Choroid plexus epithelial cell (primary cell): ENCODE results near the gene PRM1.

Source experiments
- DNase-seq: peaks from one replicate; pipeline ENCODE4 v3.0.0-alpha.2; 2010; ENCODE audit warnings: low read depth
- H3K4me3 ChIP-seq: 2 replicates; pipeline ENCODE4 v1.5.1; 2011; ENCODE audit warnings: low read depth, mild to moderate bottlenecking, control low read depth, low read length, moderate library complexity
- TF ChIP-seq, protein P1 (sequence below): conservative IDR thresholded peaks from 2 replicates; pipeline ENCODE4 v1.5.1; 2011; ENCODE audit warnings: low read depth, mild to moderate bottlenecking, control low read depth, inconsistent platforms, low read length, moderate library complexity

Gene PRM1

DNA sequence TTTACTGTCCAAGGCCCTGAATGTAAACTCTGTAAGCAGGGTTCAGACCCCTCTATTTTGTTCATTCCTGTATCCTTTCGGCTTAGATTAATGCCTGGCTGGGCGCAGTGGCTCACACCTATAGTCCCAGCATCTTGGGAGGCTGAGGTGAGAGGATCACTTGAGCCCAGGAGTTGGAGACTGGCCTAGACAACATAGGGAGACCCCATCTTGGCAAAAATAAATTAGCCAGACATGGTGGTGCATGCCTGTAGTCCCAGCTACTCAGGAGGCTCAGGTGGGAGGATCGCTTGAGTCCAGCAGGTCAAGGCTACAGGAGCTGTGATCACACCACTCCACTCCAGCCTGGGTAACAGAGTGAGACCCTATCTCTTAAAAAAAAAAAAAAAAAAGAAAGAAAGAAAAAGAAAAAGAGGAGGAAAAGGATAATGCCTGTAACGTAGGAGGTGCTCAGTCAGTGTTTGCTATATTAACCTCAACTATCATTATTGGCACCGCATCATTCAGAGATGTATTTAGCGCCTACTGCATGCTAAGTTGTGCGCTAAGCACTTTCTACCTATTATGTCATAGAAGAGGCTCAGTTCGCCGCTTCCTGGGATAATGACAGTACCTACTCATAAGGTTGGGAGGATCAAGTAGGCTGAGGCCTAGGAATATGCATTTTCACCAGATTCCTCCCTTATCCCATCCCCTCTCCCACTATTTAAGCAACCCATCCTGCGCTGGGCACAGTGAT lies 30.2 kb downstream of the PRM1 start:
- DNase-seq = no peak
- TF ChIP-seq, protein P1, sequence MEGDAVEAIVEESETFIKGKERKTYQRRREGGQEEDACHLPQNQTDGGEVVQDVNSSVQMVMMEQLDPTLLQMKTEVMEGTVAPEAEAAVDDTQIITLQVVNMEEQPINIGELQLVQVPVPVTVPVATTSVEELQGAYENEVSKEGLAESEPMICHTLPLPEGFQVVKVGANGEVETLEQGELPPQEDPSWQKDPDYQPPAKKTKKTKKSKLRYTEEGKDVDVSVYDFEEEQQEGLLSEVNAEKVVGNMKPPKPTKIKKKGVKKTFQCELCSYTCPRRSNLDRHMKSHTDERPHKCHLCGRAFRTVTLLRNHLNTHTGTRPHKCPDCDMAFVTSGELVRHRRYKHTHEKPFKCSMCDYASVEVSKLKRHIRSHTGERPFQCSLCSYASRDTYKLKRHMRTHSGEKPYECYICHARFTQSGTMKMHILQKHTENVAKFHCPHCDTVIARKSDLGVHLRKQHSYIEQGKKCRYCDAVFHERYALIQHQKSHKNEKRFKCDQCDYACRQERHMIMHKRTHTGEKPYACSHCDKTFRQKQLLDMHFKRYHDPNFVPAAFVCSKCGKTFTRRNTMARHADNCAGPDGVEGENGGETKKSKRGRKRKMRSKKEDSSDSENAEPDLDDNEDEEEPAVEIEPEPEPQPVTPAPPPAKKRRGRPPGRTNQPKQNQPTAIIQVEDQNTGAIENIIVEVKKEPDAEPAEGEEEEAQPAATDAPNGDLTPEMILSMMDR = no peak
- no peak overlapping the region for H3K4me3 ChIP-seq

DNA sequence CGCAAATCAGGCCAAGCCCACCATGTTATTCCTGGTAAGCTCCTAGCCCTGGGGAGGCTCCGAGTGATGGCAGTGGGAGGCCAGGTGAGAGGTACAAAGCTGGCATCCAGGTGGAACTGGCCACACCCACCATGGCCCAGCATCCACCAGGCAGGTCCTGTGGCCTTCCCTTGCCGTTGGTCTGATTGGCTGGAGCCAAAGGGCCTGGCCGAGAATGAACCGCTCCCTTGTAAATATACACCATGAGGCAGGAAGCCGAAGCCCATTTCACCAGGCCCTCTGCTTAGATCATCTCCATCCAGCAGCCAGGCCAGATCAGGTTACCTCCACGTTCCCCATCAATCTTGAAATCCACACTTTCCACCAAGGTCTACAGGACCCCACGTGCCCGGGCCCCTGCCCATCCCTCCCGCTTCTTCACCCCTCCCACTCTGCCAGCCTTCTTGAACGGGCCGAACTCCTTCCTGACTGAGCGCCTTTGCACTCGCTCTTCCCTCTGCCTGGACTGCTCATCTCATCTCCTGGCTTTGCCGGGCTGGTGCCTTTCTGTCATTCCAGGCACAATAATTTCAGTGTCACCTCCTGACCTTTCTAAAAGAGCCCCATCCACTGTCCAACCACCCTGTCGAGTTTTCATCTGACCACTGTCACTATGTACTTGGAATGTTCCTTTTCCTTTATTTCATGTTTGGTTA lies 30.9 kb downstream of the PRM1 start:
- peak; percentile 27 for DNase-seq
- TF ChIP-seq, protein P1 = no peak
- H3K4me3 ChIP-seq = no peak overlapping the region

DNA sequence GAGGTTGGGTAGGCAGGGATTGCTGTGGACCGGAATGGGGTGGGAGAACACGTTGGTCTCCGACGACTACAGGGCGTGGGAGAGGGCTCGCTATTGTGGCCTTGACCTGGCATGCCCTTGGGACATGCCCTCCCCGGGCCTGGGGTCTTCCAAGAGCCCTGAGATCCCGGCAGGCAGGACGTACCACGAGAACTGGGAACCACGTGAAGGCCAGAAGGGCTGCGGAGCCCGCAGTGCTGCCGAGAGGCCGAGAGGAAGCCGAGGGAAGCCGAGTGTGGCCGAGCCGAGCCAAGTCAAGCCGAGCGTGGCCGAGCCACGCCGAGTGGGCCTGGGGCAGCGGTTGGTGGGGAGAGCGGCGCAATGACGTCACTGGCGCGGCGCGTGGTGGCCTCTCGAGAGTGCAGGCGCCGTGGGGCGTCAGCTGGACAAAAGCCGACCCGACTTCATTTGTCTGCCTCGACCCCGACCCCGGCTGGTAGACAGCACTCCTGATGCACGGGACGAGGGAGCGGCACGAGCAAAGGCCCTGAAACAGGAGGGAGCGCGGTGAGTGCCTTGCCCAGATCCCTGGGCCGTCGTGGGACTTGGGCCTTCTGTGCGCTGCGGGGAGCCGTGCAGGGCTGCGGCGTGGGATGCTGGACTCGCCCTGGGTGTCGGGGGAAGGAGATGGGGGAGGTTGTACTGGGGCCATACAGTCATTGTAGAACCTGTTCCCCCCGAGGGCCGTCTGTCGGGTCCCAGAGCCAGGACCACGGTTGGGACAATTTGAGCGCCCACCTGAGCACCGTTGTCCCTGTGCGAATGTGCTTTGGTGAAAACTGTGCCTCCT lies 31.7 kb downstream of the PRM1 start:
- H3K4me3 ChIP-seq = no peak overlapping the region
- no peak for DNase-seq
- TF ChIP-seq, protein P1 = no peak

DNA sequence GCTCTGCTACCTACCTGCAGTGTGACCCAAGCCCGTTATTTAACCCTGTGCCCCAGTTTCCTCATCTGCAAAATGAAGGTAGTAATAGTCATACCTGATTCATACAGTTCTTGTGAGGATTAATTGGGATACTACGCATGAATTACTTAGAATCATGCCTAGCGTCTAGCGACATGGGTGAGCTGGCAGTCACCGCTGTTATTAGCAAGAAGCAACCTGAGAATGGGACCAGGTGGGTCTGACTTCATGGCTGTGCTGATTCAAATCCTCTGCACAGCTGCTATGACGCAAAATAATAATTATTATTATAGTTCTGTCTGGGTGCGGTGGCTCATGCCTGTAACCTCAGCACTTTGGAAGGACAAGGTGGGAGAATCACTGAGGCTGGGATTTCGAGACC lies 33.0 kb downstream of the PRM1 start:
- TF ChIP-seq, protein P1 = no peak
- no peak for DNase-seq
- H3K4me3 ChIP-seq = no peak overlapping the region

DNA sequence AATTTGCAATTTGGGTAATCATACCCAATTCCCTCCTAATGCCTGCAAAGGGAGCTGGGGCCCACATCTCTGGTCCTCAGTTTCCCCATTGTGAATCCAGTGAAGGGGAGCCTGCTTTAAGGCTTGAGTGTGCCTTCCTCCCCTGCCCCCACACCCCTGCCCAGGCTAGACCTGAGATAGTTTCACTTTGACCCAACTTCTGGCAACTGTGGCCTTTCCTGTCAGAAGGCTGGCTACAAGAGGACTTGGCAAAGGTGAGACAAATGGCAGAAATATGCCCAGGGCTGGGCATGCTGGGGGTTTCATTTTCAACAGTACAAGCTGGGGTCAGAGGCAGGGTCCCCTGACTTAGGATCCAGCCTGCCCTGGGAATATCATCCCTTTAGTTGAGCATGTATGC lies 35.1 kb downstream of the PRM1 start:
- no peak overlapping the region for H3K4me3 ChIP-seq
- DNase-seq = no peak
- TF ChIP-seq, protein P1 = no peak

DNA sequence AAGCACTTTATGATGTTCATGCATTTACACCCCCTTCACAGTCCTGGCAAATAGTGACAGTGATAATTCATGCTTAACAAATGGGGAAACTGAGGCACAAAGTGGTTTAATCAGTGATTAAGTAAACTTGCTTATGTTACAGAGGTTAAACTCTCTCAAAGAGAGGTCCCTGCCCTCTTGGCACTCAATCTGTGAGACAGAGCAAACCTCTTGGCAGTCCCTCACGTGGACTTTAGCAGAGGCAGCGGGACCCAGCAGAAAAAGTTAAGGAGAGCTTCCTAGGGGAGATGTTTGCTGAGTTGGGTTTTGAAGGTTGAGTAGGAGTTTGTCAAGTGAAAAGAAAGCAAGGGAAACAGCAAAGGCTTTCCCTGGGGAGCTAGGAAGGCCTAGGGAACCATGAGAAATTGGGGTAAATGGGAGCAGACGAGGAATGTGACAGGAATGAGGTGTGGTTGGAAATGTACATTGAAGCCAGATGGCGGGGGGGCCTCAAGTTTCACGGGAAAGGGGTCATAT lies 35.9 kb downstream of the PRM1 start:
- TF ChIP-seq, protein P1 = no peak
- H3K4me3 ChIP-seq = no peak overlapping the region
- DNase-seq = no peak
